Fibroblast of skin of abdomen (primary cell): Measurements from ENCODE around the gene SLC17A7.

Source experiments
- DNase-seq: peaks from one replicate; pipeline ENCODE4 v3.0.0-alpha.2; 2013

Gene SLC17A7

GRCh38 chr19:49427339-49427738, 14.0 kb downstream of the SLC17A7 start:
- DNase-seq, result no peak

- no peak for DNase-seq
Measured at GRCh38 chr19:49425922-49426592, 15.3 kb downstream of the SLC17A7 start.

- DNase-seq, result no peak
Measured at GRCh38 chr19:49425178-49425577, 16.1 kb downstream of the SLC17A7 start, which contains the start of gene GFY. Gene GFY, plus strand, starts transcription at chr19:49425388. Its CDS starts 1,043 bp downstream, at chr19:49426431.

GRCh38 chr19:49423985-49424303, 17.4 kb downstream of the SLC17A7 start:
- no peak for DNase-seq

DNA sequence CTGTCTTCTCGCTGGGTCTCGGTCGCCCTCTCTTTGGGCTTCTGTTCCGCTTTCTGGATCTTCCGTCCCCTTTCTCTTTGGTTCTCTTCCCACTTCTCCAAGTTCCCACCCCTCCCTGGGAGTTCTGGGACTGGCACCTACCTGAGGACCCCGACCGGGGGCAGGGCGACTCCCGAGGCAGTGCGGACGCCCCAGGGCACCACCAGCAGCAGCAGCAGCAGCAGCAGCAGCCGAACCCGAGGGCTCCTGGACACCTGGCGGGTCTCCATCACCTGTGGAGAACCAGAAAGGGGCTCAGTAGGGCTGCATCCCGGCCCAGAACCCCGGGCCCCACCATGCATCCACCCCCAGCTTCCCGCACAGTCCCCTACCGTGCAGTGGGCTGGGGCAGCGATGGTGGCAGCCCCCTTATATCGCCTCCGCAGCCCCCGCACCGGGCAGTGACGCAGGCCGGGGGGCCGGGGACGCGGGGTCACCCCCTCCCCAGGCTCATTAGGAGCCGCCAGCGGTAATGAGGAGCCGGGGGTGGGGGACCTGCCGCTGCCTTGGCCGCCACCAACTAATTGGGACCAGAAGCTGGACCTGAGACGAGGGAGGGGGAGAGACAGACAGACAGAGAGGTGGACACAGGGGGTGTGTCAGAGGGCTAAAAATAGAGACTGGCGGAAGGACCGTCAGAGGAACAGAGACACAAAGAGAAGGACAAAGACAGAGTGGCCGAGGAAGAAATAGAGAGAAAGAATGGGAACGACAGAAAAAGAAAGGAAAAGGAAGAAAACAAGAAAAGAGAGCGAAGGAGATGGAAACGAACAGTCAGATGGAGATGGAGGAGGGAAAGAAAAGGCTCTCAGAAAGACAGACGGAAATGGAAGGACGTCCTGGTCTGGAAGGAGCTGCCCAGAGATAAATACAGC, 18.0 kb downstream of the SLC17A7 start, which contains the start of gene PTH2:
Gene PTH2 (minus strand): TSS at position 371 of the 914 bp plus-strand sequence. CDS start 102 bp downstream, at position 269.
- no peak for DNase-seq

DNA sequence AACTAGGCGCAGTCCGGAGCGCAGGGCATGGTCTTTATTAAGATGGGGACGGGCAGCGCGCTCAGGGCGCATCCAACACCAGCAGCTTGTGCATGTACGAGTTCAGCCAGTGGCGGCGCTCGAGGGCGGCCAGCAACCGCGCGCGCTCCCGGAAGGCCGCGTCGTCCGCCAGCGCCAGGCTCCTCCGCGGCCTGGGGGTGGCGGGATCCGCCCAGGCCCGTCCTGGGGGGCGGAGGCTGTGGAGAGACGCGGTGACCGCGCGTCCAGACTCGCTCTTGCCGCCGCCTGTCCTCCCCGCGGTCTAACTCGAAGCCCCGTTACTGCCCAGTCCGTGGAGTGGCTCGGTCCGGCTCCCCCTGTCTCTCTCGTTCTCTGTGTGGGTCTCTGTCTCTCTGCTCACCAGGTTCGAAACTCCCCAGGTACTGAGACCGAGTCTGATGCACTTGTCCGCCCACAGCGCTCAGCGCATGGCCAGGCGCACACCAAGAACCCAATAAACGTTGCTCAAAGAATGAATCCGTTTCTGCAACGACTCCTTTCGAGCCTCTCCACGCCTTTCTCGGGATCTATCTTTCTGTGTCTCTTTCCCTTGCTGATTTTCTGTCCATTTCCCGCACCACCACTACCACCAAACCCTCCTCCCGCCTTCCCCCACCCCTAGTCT, 18.8 kb downstream of the SLC17A7 start:
- no peak for DNase-seq

DNA sequence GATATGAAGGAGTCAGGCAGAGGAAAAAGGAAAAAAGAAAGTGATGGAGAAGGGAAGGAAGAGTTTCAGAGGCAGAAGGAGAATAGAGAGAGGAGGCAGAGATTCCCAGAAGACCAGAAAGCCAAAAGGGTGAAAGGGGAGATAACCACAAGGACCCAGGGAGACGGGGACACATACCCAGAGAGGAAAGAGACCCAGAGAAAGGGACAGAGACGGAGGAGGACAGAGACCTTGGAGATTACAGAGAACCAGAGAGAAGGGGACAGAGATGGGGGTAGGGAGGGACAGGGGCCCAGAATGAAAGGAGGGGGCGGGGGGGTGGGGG, 19.5 kb downstream of the SLC17A7 start:
- no peak for DNase-seq

DNA sequence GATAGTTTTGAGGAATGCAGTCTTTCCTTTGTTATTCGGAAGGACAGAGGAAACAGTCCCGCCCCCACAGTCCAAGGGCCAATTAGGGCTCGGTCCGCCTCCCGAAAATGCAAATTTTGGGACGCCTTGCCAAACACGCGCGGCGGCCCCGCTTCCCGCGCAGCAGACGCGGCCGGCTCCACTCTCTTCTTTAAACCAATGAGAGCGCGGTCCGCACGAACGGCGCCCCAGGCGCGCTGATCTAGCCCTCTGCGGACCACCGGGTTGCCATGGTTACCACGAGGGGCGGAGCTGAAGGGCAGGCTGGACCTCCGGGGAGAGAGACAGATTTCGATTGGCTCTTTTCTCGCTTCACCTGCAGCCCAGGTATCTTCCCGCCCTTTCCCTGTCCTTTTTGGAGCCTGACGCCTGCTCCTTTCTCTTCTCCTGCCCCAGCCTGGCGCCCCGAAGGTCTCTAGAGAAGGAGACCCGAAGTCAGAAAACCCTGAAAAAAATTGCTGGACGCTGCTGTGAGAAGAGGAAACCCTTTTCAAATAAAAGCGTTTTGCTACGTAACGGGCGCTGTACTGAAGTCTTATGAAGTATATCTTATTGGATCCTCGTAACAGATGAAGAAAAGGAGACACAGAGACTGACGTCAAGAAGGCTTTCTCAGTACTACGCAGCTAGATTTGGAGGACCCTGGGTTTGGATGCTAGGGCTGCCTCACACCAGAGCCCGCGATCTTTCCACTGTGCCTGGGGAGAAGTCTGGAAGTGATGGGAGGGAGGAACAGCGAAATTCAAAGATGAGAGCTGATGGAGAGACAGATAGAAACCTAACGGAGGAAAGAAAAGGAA, 20.1 kb downstream of the SLC17A7 start:
- DNase-seq, result peak; percentile 24

DNA sequence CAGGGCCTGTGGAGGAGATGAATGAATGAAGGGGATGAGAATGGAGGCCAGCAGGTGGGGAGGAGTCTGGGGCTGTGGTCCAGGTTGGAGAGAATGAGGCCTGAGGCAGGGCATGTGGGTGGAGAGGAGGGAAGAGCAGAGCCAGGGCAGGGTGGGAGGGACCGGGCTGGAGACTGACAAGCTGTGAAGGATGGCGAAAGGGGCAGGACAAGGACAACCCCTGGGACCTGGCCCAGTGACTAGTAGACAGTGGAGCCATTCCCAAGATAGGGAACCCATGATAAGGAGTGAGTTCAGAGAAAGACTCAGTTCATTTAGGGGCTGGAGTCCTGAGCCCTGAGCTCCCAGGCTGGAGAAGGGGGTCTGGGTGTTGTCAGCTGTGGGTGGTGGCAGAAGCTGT, 21.1 kb downstream of the SLC17A7 start:
- no peak for DNase-seq

- no peak for DNase-seq
Measured at GRCh38 chr19:49419173-49419572, 22.2 kb downstream of the SLC17A7 start.

GRCh38 chr19:49418511-49418910, 22.8 kb downstream of the SLC17A7 start:
- DNase-seq, result no peak

DNA sequence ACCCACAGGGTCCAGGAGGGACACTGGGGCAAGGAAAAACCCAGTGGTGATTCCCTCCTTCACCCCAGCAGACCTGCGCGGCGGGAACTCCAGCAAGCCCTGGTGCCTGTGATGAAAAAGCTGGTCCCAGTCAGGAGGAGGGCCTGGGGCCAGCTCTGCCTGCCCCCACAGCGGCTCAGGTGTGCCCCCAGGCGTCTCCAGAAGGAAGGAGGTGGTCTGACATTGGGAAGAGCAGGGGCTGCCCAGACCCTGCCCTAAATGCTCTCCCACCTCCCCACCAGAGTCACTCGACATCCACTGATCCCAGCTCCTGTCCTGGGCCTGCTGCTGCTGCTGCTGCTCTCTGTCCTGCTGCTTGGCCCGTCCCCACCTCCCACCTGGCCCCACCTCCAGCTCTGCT, 24.2 kb downstream of the SLC17A7 start:
- no peak for DNase-seq

GRCh38 chr19:49415810-49416200, 25.5 kb downstream of the SLC17A7 start:
- DNase-seq, result no peak

GRCh38 chr19:49415102-49415809, 26.1 kb downstream of the SLC17A7 start:
- no peak for DNase-seq

DNA sequence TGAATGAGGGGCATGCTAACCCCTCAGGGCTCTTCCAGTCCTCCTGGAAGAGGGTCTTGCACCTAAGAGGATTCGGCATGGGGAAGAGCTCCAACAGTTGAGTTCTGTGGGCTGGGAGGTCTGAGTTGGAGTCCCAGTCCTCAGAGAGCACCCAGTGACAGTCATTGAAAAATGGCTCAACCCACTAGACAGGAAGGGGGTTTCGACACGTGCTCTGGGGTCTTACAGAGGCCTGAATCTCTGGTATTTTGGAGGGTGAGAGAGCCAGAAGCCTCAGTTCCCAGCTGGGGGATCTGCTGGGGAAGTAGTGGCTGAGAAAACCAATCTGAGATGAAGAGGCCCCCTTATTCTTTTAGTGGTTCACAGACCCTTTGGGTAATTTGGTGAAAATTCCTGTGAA, 27.1 kb downstream of the SLC17A7 start:
- DNase-seq, result no peak

GRCh38 chr19:49413348-49413747, 28.0 kb downstream of the SLC17A7 start:
- DNase-seq, result peak; percentile 49

- DNase-seq, result no peak
Measured at GRCh38 chr19:49411681-49412326, 29.5 kb downstream of the SLC17A7 start.

- no peak for DNase-seq
Measured at GRCh38 chr19:49409441-49410029, 31.8 kb downstream of the SLC17A7 start.

- peak; percentile 9 for DNase-seq
Measured at GRCh38 chr19:49408816-49409440, 32.4 kb downstream of the SLC17A7 start.

GRCh38 chr19:49407482-49408015, 33.8 kb downstream of the SLC17A7 start:
- DNase-seq, result no peak
